Stimulated activated memory B cell treated with anti-CD40 and anti-IgM and Interleukin-4, amounts not matched to agents 10 μg/mL and 1 μg/mL and 100 μg/mL, for 72 hours (primary cell): ENCODE results near the gene DYNLT1.
"Not testable (repeated sequence)": the region's sequence is repeated elsewhere in the genome, so short reads cannot be mapped to it uniquely, and the experiment has no call there.

Experiments used
- ATAC-seq: fragments of 150-1000 bp; cut with Tn5 transposase; 2 replicates; pipeline ENCODE4 v1.10.0; 2021
- H3K27ac Mint-ChIP-seq: one replicate; pipeline ENCODE4 v1.8.0; 2022; ENCODE audit warnings: mild to moderate bottlenecking, mixed read lengths
- H3K27me3 Mint-ChIP-seq: one replicate; pipeline ENCODE4 v1.8.0; 2022; ENCODE audit warnings: mixed read lengths
- H3K36me3 Mint-ChIP-seq: one replicate; pipeline ENCODE4 v1.8.0; 2022; ENCODE audit warnings: mixed read lengths
- H3K4me1 Mint-ChIP-seq: one replicate; pipeline ENCODE4 v1.8.0; 2022; ENCODE audit warnings: mixed read lengths
- H3K4me3 Mint-ChIP-seq: one replicate; pipeline ENCODE4 v1.8.0; 2022; ENCODE audit warnings: mild to moderate bottlenecking, moderate library complexity, mixed read lengths
- H3K9me3 Mint-ChIP-seq: one replicate; pipeline ENCODE4 v1.8.0; 2022; ENCODE audit warnings: mixed read lengths

Gene DYNLT1

GRCh38 chr6:158624684-158625682 is 19.6 kb downstream of the DYNLT1 start:
- Mint-ChIP-seq H3K9me3 (no peaks in the 10 kb centered on the region), H3K4me3 (no peak overlapping the region)
- no peak for ATAC-seq

GRCh38 chr6:158622545-158623190 is 21.9 kb downstream of the DYNLT1 start:
- Mint-ChIP-seq H3K4me3 (no peak overlapping the region), H3K27ac (no peak overlapping the region), H3K27me3 (no peaks in the 10 kb centered on the region), H3K4me1 (no peaks in the 10 kb centered on the region), H3K36me3 (peaks cover 47% of the 10 kb centered on the region), H3K9me3 (no peaks in the 10 kb centered on the region)
- ATAC-seq = no peak

More at GRCh38 chr6:158624684-158625682, 19.6 kb downstream of the DYNLT1 start:
- no peaks in the 10 kb centered on the region for H3K4me1 Mint-ChIP-seq
- H3K27me3 Mint-ChIP-seq = no peaks in the 10 kb centered on the region
- H3K36me3 Mint-ChIP-seq = peaks cover 41% of the 10 kb centered on the region
- H3K27ac Mint-ChIP-seq = no peak overlapping the region

GRCh38 chr6:158621694-158622544 is 22.6 kb downstream of the DYNLT1 start:
- ATAC-seq = no peak

GRCh38 chr6:158620963-158621693 is 23.4 kb downstream of the DYNLT1 start:
- H3K27me3 Mint-ChIP-seq = no peaks in the 10 kb centered on the region
- H3K27ac Mint-ChIP-seq = no peak overlapping the region
- ATAC-seq = no peak
- no peak overlapping the region for H3K4me3 Mint-ChIP-seq
- H3K9me3 Mint-ChIP-seq = no peaks in the 10 kb centered on the region
- no peaks in the 10 kb centered on the region for H3K4me1 Mint-ChIP-seq
- peaks cover 47% of the 10 kb centered on the region for H3K36me3 Mint-ChIP-seq

More at GRCh38 chr6:158621694-158622544, 22.6 kb downstream of the DYNLT1 start:
- no peaks in the 10 kb centered on the region for H3K4me1 Mint-ChIP-seq
- no peak overlapping the region for H3K4me3 Mint-ChIP-seq
- H3K27ac Mint-ChIP-seq = no peak overlapping the region
- H3K36me3 Mint-ChIP-seq = peaks cover 47% of the 10 kb centered on the region
- H3K27me3 Mint-ChIP-seq = no peaks in the 10 kb centered on the region
- no peaks in the 10 kb centered on the region for H3K9me3 Mint-ChIP-seq

GRCh38 chr6:158619922-158620801 is 24.4 kb downstream of the DYNLT1 start:
- H3K27me3 Mint-ChIP-seq = no peaks in the 10 kb centered on the region

GRCh38 chr6:158618289-158618688 is 26.3 kb downstream of the DYNLT1 start:
- peaks cover 60% of the 10 kb centered on the region for H3K36me3 Mint-ChIP-seq

More at GRCh38 chr6:158619922-158620801, 24.4 kb downstream of the DYNLT1 start:
- no peak for ATAC-seq
- Mint-ChIP-seq H3K4me3 (no peak overlapping the region), H3K27ac (no peak overlapping the region), H3K9me3 (no peaks in the 10 kb centered on the region), H3K4me1 (no peaks in the 10 kb centered on the region), H3K36me3 (peaks cover 52% of the 10 kb centered on the region)

GRCh38 chr6:158614606-158615005 is 29.9 kb downstream of the DYNLT1 start:
- H3K27ac Mint-ChIP-seq, H3K4me1 Mint-ChIP-seq, H3K4me3 Mint-ChIP-seq, ATAC-seq, H3K9me3 Mint-ChIP-seq, H3K27me3 Mint-ChIP-seq: not testable (repeated sequence)
- H3K36me3 Mint-ChIP-seq = peaks cover 81% of the 10 kb centered on the region

More at GRCh38 chr6:158618289-158618688, 26.3 kb downstream of the DYNLT1 start:
- not testable (repeated sequence) for H3K27me3 Mint-ChIP-seq, H3K4me3 Mint-ChIP-seq, ATAC-seq, H3K4me1 Mint-ChIP-seq, H3K27ac Mint-ChIP-seq, H3K9me3 Mint-ChIP-seq

GRCh38 chr6:158611541-158612370 is 32.8 kb downstream of the DYNLT1 start:
- H3K4me1 Mint-ChIP-seq = no peaks in the 10 kb centered on the region
- H3K27ac Mint-ChIP-seq = no peak overlapping the region
- no peak for ATAC-seq
- peaks cover 69% of the 10 kb centered on the region for H3K36me3 Mint-ChIP-seq
- no peaks in the 10 kb centered on the region for H3K9me3 Mint-ChIP-seq
- H3K27me3 Mint-ChIP-seq = no peaks in the 10 kb centered on the region
- no peak overlapping the region for H3K4me3 Mint-ChIP-seq

GRCh38 chr6:158611039-158611438 is 33.5 kb downstream of the DYNLT1 start:
- no peaks in the 10 kb centered on the region for H3K27me3 Mint-ChIP-seq
- H3K4me1 Mint-ChIP-seq = no peaks in the 10 kb centered on the region
- peaks cover 62% of the 10 kb centered on the region for H3K36me3 Mint-ChIP-seq
- no peak overlapping the region for H3K4me3 Mint-ChIP-seq
- no peak for ATAC-seq
- no peak overlapping the region for H3K27ac Mint-ChIP-seq
- no peaks in the 10 kb centered on the region for H3K9me3 Mint-ChIP-seq

GRCh38 chr6:158610319-158610968 is 34.1 kb downstream of the DYNLT1 start:
- peaks cover 62% of the 10 kb centered on the region for H3K36me3 Mint-ChIP-seq
- no peaks in the 10 kb centered on the region for H3K27me3 Mint-ChIP-seq
- no peak for ATAC-seq
- no peaks in the 10 kb centered on the region for H3K4me1 Mint-ChIP-seq
- no peak overlapping the region for H3K27ac Mint-ChIP-seq
- H3K9me3 Mint-ChIP-seq = no peaks in the 10 kb centered on the region
- no peak overlapping the region for H3K4me3 Mint-ChIP-seq

- Mint-ChIP-seq H3K27ac (no peak overlapping the region), H3K4me3 (no peak overlapping the region), H3K36me3 (peaks cover 57% of the 10 kb centered on the region), H3K9me3 (no peaks in the 10 kb centered on the region), H3K4me1 (peaks cover 8% of the 10 kb centered on the region), H3K27me3 (no peaks in the 10 kb centered on the region)
- ATAC-seq = no peak
Observed at GRCh38 chr6:158609455-158610155, 34.9 kb downstream of the DYNLT1 start.

- Mint-ChIP-seq H3K27me3 (no peaks in the 10 kb centered on the region), H3K4me1 (peaks cover 8% of the 10 kb centered on the region), H3K36me3 (peaks cover 64% of the 10 kb centered on the region), H3K27ac (no peak overlapping the region), H3K9me3 (no peaks in the 10 kb centered on the region), H3K4me3 (no peak overlapping the region)
- ATAC-seq = no peak
Observed at GRCh38 chr6:158608221-158608620, 36.3 kb downstream of the DYNLT1 start.
